ENCODE data around the gene DCN. TPM values are rescaled to one million over a fixed set of nuclear protein-coding genes. Genes with fewer than 3 reads are reported as not detected.

The DCN gene
- total RNA-seq, 1 experiment from 2014 or later, result 2.0 TPM

- ChIA-PET CTCF (no interaction called here), POLR2A (no interaction called here)
- Mint-ChIP-seq H3K27ac (no peak overlapping the region), H3K4me1 (no peaks in the 10 kb centered on the region), H3K36me3 (peaks cover 10% of the 10 kb centered on the region), H3K9me3 (peaks cover 34% of the 10 kb centered on the region), H3K27me3 (ENCODE audit: low read depth) (no peaks in the 10 kb centered on the region; the same call in 1 of the 2 replicates), H3K4me3 (no peak overlapping the region)
- DNase-seq (ENCODE audit: low spot score), result no peak
- TF ChIP-seq, protein P1, sequence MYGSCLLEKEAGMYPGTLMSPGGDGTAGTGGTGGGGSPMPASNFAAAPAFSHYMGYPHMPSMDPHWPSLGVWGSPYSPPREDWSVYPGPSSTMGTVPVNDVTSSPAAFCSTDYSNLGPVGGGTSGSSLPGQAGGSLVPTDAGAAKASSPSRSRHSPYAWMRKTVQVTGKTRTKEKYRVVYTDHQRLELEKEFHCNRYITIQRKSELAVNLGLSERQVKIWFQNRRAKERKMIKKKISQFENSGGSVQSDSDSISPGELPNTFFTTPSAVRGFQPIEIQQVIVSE (CRISPR knock-in tag; IDR thresholded peaks at IDR 0.05; ENCODE audit: borderline replicate concordance), result no peak
- no peak for TF ChIP-seq HMGA2 (CRISPR knock-in tag; IDR thresholded peaks at IDR 0.05)
- no peak for TF ChIP-seq GRHL2 (CRISPR knock-in tag; IDR thresholded peaks at IDR 0.05; ENCODE audit: insufficient replicate concordance, severe bottlenecking)
- TF ChIP-seq, protein P2, sequence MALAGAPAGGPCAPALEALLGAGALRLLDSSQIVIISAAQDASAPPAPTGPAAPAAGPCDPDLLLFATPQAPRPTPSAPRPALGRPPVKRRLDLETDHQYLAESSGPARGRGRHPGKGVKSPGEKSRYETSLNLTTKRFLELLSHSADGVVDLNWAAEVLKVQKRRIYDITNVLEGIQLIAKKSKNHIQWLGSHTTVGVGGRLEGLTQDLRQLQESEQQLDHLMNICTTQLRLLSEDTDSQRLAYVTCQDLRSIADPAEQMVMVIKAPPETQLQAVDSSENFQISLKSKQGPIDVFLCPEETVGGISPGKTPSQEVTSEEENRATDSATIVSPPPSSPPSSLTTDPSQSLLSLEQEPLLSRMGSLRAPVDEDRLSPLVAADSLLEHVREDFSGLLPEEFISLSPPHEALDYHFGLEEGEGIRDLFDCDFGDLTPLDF (CRISPR knock-in tag; IDR thresholded peaks at IDR 0.05), result no peak
- no peak for TF ChIP-seq ZBTB21 (CRISPR knock-in tag; IDR thresholded peaks at IDR 0.05; ENCODE audit: borderline replicate concordance)
- TF ChIP-seq ELF4 (CRISPR knock-in tag; IDR thresholded peaks at IDR 0.05; ENCODE audit: low read depth), result no peak
- TF ChIP-seq ATF6 (CRISPR knock-in tag; IDR thresholded peaks at IDR 0.05), result no peak
- TF ChIP-seq RORB (CRISPR knock-in tag; IDR thresholded peaks at IDR 0.05), result no peak
- ATAC-seq, result no peak
These were observed 11.9 kb upstream of the DCN start for GRCh38 chr12:91194500-91194899.

GRCh38 chr12:91191513-91192111, 9.0 kb upstream of the DCN start:
- DNase-seq (ENCODE audit: low spot score), result no peak
- H3K9me3 Mint-ChIP-seq, result peaks cover 25% of the 10 kb centered on the region
- CTCF ChIA-PET, result no interaction called here
- ATAC-seq, result no peak
- no peaks in the 10 kb centered on the region; the same call in 1 of the 2 replicates for H3K27me3 Mint-ChIP-seq (ENCODE audit: low read depth)
- H3K27ac Mint-ChIP-seq, result no peak overlapping the region
- POLR2A ChIA-PET, result no interaction called here
- no peaks in the 10 kb centered on the region for H3K4me1 Mint-ChIP-seq
- H3K36me3 Mint-ChIP-seq, result peaks cover 4% of the 10 kb centered on the region
- no peak overlapping the region for H3K4me3 Mint-ChIP-seq
- TF ChIP-seq ZNF281 (CRISPR knock-in tag; IDR thresholded peaks at IDR 0.05) (no peak), CBFB (CRISPR knock-in tag; IDR thresholded peaks at IDR 0.05; ENCODE audit: low read depth) (no peak), FOXK1 (CRISPR knock-in tag; IDR thresholded peaks at IDR 0.05) (no peak), ZNF423 (CRISPR knock-in tag; IDR thresholded peaks at IDR 0.05) (no peak), ESRRA (CRISPR knock-in tag; IDR thresholded peaks at IDR 0.05; ENCODE audit: borderline replicate concordance) (no peak), MLX (CRISPR knock-in tag; IDR thresholded peaks at IDR 0.05) (no peak), ZBTB21 (CRISPR knock-in tag; IDR thresholded peaks at IDR 0.05; ENCODE audit: borderline replicate concordance) (no peak), AR (CRISPR knock-in tag; IDR thresholded peaks at IDR 0.05) (no peak), ATF1 (CRISPR knock-in tag; IDR thresholded peaks at IDR 0.05) (no peak), RELA (CRISPR knock-in tag; IDR thresholded peaks at IDR 0.05; ENCODE audit: borderline replicate concordance) (no peak), MXD4 (CRISPR knock-in tag; IDR thresholded peaks at IDR 0.05; ENCODE audit: borderline replicate concordance) (no peak)
- TF ChIP-seq, protein P3, sequence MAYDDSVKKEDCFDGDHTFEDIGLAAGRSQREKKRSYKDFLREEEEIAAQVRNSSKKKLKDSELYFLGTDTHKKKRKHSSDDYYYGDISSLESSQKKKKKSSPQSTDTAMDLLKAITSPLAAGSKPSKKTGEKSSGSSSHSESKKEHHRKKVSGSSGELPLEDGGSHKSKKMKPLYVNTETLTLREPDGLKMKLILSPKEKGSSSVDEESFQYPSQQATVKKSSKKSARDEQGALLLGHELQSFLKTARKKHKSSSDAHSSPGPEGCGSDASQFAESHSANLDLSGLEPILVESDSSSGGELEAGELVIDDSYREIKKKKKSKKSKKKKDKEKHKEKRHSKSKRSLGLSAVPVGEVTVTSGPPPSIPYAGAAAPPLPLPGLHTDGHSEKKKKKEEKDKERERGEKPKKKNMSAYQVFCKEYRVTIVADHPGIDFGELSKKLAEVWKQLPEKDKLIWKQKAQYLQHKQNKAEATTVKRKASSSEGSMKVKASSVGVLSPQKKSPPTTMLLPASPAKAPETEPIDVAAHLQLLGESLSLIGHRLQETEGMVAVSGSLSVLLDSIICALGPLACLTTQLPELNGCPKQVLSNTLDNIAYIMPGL (CRISPR knock-in tag; IDR thresholded peaks at IDR 0.05), result no peak

Measured in WTC11 (cell line).